ENCODE data around the gene CAMK2G.

The CAMK2G gene

DNA sequence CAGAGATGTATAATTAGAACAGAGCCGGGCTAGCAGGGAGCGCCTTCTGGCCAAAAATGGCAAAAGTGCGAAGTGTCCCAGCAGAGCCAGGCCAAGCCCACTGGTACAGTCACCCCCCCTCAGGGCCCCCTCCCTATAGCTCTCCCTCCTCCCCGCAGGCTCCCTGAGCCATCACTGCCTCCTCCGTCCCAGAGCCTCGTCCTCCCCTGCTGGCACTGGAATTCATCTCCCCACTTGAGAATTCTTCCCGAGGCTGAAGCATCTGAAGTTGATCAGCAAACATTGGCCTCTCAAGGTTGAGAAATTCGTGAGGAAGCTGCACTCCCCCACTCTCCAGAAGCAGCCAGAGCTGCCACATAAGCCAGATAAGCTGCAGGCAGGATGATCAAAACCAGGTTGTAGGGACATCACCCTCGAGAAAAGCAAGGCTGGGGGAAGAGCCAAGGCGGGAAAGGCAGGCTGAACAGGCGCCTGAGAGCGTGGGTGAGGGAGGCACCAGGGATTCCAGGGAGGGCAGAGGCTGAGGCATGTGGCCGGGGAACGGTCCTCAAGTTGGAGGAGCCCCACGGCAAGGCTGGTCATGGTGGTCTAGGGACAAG lies 23.4 kb downstream of the CAMK2G start:
- no peaks in the 10 kb centered on the region for H3K9me3 ChIP-seq (ENCODE audit: low read length)
- TF ChIP-seq, protein P1, sequence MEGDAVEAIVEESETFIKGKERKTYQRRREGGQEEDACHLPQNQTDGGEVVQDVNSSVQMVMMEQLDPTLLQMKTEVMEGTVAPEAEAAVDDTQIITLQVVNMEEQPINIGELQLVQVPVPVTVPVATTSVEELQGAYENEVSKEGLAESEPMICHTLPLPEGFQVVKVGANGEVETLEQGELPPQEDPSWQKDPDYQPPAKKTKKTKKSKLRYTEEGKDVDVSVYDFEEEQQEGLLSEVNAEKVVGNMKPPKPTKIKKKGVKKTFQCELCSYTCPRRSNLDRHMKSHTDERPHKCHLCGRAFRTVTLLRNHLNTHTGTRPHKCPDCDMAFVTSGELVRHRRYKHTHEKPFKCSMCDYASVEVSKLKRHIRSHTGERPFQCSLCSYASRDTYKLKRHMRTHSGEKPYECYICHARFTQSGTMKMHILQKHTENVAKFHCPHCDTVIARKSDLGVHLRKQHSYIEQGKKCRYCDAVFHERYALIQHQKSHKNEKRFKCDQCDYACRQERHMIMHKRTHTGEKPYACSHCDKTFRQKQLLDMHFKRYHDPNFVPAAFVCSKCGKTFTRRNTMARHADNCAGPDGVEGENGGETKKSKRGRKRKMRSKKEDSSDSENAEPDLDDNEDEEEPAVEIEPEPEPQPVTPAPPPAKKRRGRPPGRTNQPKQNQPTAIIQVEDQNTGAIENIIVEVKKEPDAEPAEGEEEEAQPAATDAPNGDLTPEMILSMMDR (IDR thresholded peaks at IDR 0.05; ENCODE audit: low read length) = no peak
- no peak for TF ChIP-seq EZH2 (IDR thresholded peaks at IDR 0.05; ENCODE audit: borderline replicate concordance, low read length)
- H3K27me3 ChIP-seq (ENCODE audit: insufficient read depth, low read length) = no peaks in the 10 kb centered on the region
- H3K4me3 ChIP-seq (ENCODE audit: low read depth, low read length, poor library complexity, severe bottlenecking) = no peak overlapping the region
- H3K36me3 ChIP-seq (ENCODE audit: insufficient read depth, low read length) = peaks cover 29% of the 10 kb centered on the region
- no peak overlapping the region for H3K27ac ChIP-seq (ENCODE audit: low read depth, low read length, poor library complexity, severe bottlenecking)
- no peak overlapping the region for H2AFZ ChIP-seq (ENCODE audit: low read length)
- H3F3A ChIP-seq (ENCODE audit: insufficient read depth, low read length) = no peaks in the 10 kb centered on the region
- no peaks in the 10 kb centered on the region for H3K9me2 ChIP-seq (ENCODE audit: low read depth, low read length)
- H3K4me2 ChIP-seq (ENCODE audit: low read length) = no peak overlapping the region
- H4K20me1 ChIP-seq (ENCODE audit: insufficient read depth, low read length) = no peaks in the 10 kb centered on the region
- H3K9ac ChIP-seq (ENCODE audit: low read length) = no peak overlapping the region
- no peaks in the 10 kb centered on the region for H3K79me2 ChIP-seq (ENCODE audit: insufficient read depth, low read length)
- peaks cover 5% of the 10 kb centered on the region for H3K4me1 ChIP-seq (ENCODE audit: insufficient read depth, low read length, severe bottlenecking)

DNA sequence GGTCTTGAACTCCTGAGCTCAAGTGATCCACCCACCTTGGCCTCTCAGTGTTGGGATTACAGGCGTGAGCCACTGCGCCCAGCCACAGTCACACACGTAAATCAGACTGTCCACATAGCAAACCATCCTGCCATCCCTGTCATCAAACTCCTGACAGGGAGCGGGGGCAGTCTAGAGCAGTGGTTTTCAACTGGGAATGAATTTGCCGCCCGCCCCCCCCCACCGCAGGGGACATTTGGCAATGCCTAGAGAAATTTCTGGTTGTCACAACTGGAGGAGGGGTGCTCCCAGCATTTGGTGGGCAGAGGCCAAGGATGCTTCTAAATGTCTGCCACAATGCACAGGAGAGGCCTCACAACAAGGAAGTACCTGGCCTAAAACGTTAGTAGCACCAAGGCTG lies 24.1 kb downstream of the CAMK2G start:
- Histone ChIP-seq H3K4me1 (ENCODE audit: insufficient read depth, low read length, severe bottlenecking) (peaks cover 5% of the 10 kb centered on the region), H4K20me1 (ENCODE audit: insufficient read depth, low read length) (no peaks in the 10 kb centered on the region), H3K27ac (ENCODE audit: low read depth, low read length, poor library complexity, severe bottlenecking) (no peak overlapping the region), H3K27me3 (ENCODE audit: insufficient read depth, low read length) (no peaks in the 10 kb centered on the region), H3K36me3 (ENCODE audit: insufficient read depth, low read length) (peaks cover 29% of the 10 kb centered on the region), H3K79me2 (ENCODE audit: insufficient read depth, low read length) (no peaks in the 10 kb centered on the region), H3K9me3 (ENCODE audit: low read length) (no peaks in the 10 kb centered on the region), H3F3A (ENCODE audit: insufficient read depth, low read length) (no peaks in the 10 kb centered on the region), H3K4me3 (ENCODE audit: low read depth, low read length, poor library complexity, severe bottlenecking) (no peak overlapping the region), H3K9me2 (ENCODE audit: low read depth, low read length) (no peaks in the 10 kb centered on the region), H3K4me2 (ENCODE audit: low read length) (no peak overlapping the region), H3K9ac (ENCODE audit: low read length) (no peak overlapping the region), H2AFZ (ENCODE audit: low read length) (no peak overlapping the region)
- TF ChIP-seq, protein P1 (IDR thresholded peaks at IDR 0.05; ENCODE audit: low read length) = no peak
- no peak for TF ChIP-seq EZH2 (IDR thresholded peaks at IDR 0.05; ENCODE audit: borderline replicate concordance, low read length)

DNA sequence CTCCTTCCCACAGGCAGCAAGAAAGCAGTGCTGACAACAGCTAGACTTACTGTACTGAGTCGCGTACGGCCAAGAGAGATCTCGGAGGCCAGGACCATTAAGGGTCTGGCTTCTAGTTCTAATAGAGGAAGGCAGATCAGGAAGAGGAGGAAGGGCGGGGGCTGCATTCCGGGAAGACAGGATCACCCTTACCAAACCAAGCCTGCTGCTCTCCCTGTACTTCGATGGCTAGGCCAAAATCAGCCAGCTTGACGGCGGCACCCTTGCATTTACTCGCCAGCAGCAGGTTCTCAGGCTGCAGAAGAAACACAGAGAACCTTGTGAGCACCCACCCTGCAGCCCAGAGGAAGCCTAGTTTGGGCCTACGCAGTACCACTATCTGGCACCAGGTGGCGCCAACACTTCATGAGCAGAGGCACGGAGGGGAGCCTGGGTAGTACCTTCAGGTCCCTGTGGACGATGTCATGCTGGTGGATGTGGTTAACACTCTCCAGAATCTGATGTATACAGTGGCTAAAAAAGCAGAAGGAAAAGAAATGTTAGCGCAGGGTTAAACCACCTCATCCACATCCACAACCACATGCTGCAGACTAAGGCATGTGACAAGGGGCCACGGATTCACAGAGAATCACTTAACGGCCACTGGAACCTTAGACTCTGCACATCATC lies 25.4 kb downstream of the CAMK2G start:
- Histone ChIP-seq H3K79me2 (ENCODE audit: insufficient read depth, low read length) (no peaks in the 10 kb centered on the region), H3K9ac (ENCODE audit: low read length) (no peak overlapping the region), H3K9me2 (ENCODE audit: low read depth, low read length) (no peaks in the 10 kb centered on the region), H3K9me3 (ENCODE audit: low read length) (no peaks in the 10 kb centered on the region), H3K36me3 (ENCODE audit: insufficient read depth, low read length) (peaks cover 29% of the 10 kb centered on the region), H2AFZ (ENCODE audit: low read length) (no peak overlapping the region), H3K27me3 (ENCODE audit: insufficient read depth, low read length) (no peaks in the 10 kb centered on the region), H3K4me1 (ENCODE audit: insufficient read depth, low read length, severe bottlenecking) (peaks cover 5% of the 10 kb centered on the region), H4K20me1 (ENCODE audit: insufficient read depth, low read length) (no peaks in the 10 kb centered on the region), H3K4me3 (ENCODE audit: low read depth, low read length, poor library complexity, severe bottlenecking) (no peak overlapping the region), H3K4me2 (ENCODE audit: low read length) (no peak overlapping the region; the same call in 1 of the 2 replicates), H3F3A (ENCODE audit: insufficient read depth, low read length) (no peaks in the 10 kb centered on the region), H3K27ac (ENCODE audit: low read depth, low read length, poor library complexity, severe bottlenecking) (no peak overlapping the region)
- TF ChIP-seq, protein P1 (IDR thresholded peaks at IDR 0.05; ENCODE audit: low read length) = peak; percentile 98
- TF ChIP-seq EZH2 (IDR thresholded peaks at IDR 0.05; ENCODE audit: borderline replicate concordance, low read length) = no peak
